Muscle of leg (tissue), 11 donors: ENCODE results near the gene DNAJC27. TPM values are rescaled to one million over a fixed set of nuclear protein-coding genes. Genes with fewer than 3 reads are reported as not detected.

Experiments used
- DNase-seq: peaks from one replicate; pipeline ENCODE4 v3.0.0; 2013
- H3K27ac ChIP-seq: one replicate; pipeline ENCODE4 v1.5.1; 2013; ENCODE audit warnings: mild to moderate bottlenecking, low read length, control low read depth
- H3K27me3 ChIP-seq: one replicate; pipeline ENCODE4 v1.6.1; 2013; ENCODE audit warnings: low read length; ENCODE audit not compliant: control insufficient read depth, insufficient read depth
- H3K36me3 ChIP-seq: one replicate; pipeline ENCODE4 v1.6.1; 2013; ENCODE audit warnings: low read length; ENCODE audit not compliant: control insufficient read depth, insufficient read depth
- H3K4me1 ChIP-seq: one replicate; pipeline ENCODE4 v1.6.1; 2013; ENCODE audit warnings: low read length; ENCODE audit not compliant: control insufficient read depth, insufficient read depth
- H3K4me3 ChIP-seq: one replicate; pipeline ENCODE4 v1.5.1; 2013; ENCODE audit warnings: low read length, control low read depth
- H3K9me3 ChIP-seq: replicated peaks from 2 replicates; pipeline ENCODE4 v1.6.1; 2013; ENCODE audit warnings: low read depth, low read length; ENCODE audit not compliant: control insufficient read depth
- WGBS: methylation state at CpG from one replicate; pipeline ENCODE4 v1.1.5; 2013; ENCODE audit warnings: missing lambda C conversion rate; ENCODE audit not compliant: insufficient coverage; 5-methylcytosine and 5-hydroxymethylcytosine counted together
- polyA plus RNA-seq, 8 donors: library from polyadenylated mRNA; unstranded; fragments of 120-200 nt; gene quantifications; one replicate each; pipeline versions ENCODE4 v1.2.1 to v1.2.3, GENCODE V29; 2013; ENCODE audit warnings: inconsistent platforms in 1 of 8, low replicate concordance in 1 of 8; ENCODE audit not compliant: insufficient read length in 8 of 8, insufficient read depth in 1 of 8
- total RNA-seq: library from RNA; stranded (reverse); fragments of 120-200 nt; gene quantifications from one replicate; pipeline ENCODE4 v1.2.4, GENCODE V29; 2013

DNAJC27 gene
- total and polyA plus RNA-seq, 9 donors = 4.7 to 6.1 (median 5.3) TPM

DNA sequence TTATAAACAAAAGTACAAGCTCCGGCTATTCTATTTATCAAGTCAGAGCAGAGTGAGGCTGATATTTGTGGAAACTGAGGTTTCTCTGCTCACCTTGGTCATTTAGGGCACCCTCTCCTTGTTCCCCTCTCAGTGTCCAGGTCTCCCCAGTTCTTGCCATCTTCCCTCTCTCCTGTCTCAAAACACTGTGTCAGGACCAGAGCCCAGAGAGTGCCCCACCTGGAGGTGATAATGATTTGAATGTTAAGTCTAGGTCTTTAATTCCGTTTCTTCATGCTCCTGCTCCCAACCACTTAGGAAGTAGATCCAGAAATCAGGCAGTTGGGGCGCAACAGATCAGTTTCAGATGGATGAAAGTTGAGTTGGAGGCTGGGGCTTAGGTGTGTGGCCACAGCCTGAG is 42.5 kb downstream of the DNAJC27 start:
- no peak overlapping the region for H3K27ac ChIP-seq
- 100% methylated on average over 2 of the region's 3 CpGs for WGBS

GRCh38 chr2:24928036-24928435 is 43.7 kb downstream of the DNAJC27 start:
- Histone ChIP-seq H3K9me3 (no peaks in the 10 kb centered on the region), H3K36me3 (no peaks in the 10 kb centered on the region), H3K27ac (no peak overlapping the region), H3K4me3 (no peak overlapping the region), H3K4me1 (peaks cover 12% of the 10 kb centered on the region), H3K27me3 (peaks cover 6% of the 10 kb centered on the region)
- DNase-seq = no peak

More for the DNA sequence above, 42.5 kb downstream of the DNAJC27 start:
- H3K36me3 ChIP-seq = no peaks in the 10 kb centered on the region
- H3K9me3 ChIP-seq = no peaks in the 10 kb centered on the region
- H3K4me1 ChIP-seq = peaks cover 12% of the 10 kb centered on the region
- peaks cover 6% of the 10 kb centered on the region for H3K27me3 ChIP-seq
- H3K4me3 ChIP-seq = no peak overlapping the region
- no peak for DNase-seq

GRCh38 chr2:24926602-24927252 is 45.0 kb downstream of the DNAJC27 start:
- Histone ChIP-seq H3K4me1 (peaks cover 12% of the 10 kb centered on the region), H3K9me3 (no peaks in the 10 kb centered on the region), H3K27ac (no peak overlapping the region), H3K27me3 (peaks cover 6% of the 10 kb centered on the region), H3K36me3 (no peaks in the 10 kb centered on the region), H3K4me3 (peak overlapping the region; percentile 9)
- DNase-seq = peak; percentile 59
- 10% methylated on average over 27 of the region's 33 CpGs for WGBS

DNA sequence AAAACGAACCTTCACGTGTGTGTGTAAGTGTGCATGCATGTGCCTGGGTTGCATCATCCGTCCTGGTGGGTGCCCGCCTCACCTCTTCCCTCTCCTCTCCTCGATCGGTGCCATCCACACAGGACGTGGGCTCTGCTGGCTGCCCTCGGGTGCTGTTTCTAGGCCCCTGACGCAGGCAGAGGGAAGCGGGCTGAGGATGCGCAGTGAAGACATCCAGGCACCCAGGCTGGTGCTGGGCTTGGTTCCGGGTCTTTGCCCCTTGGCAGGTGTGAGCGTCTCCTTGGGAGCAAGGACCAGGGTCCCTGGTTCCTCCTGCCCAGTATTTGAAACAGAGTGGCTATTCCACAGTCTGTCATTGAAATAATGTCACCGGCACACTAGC is 45.5 kb downstream of the DNAJC27 start:
- H3K27me3 ChIP-seq = peaks cover 6% of the 10 kb centered on the region
- 86% methylated on average over 9 of the region's 14 CpGs for WGBS
- peak overlapping the region; percentile 9 for H3K4me3 ChIP-seq
- no peak overlapping the region for H3K27ac ChIP-seq
- peaks cover 12% of the 10 kb centered on the region for H3K4me1 ChIP-seq
- H3K36me3 ChIP-seq = no peaks in the 10 kb centered on the region
- no peak for DNase-seq
- H3K9me3 ChIP-seq = no peaks in the 10 kb centered on the region

GRCh38 chr2:24925815-24926214 is 45.9 kb downstream of the DNAJC27 start:
- DNase-seq = no peak
- Histone ChIP-seq H3K4me1 (peaks cover 15% of the 10 kb centered on the region), H3K27me3 (peaks cover 10% of the 10 kb centered on the region), H3K27ac (no peak overlapping the region), H3K36me3 (no peaks in the 10 kb centered on the region), H3K4me3 (no peak overlapping the region), H3K9me3 (no peaks in the 10 kb centered on the region)
- WGBS = 97% methylated on average over 10 of the region's 10 CpGs

GRCh38 chr2:24924732-24925131 is 47.0 kb downstream of the DNAJC27 start:
- Histone ChIP-seq H3K4me1 (peaks cover 17% of the 10 kb centered on the region), H3K27ac (no peak overlapping the region), H3K27me3 (peaks cover 10% of the 10 kb centered on the region), H3K9me3 (no peaks in the 10 kb centered on the region), H3K4me3 (no peak overlapping the region), H3K36me3 (no peaks in the 10 kb centered on the region)
- WGBS = 72% methylated on average over 5 of the region's 6 CpGs
- DNase-seq = no peak

- Histone ChIP-seq H3K9me3 (no peaks in the 10 kb centered on the region), H3K27me3 (peaks cover 10% of the 10 kb centered on the region), H3K36me3 (no peaks in the 10 kb centered on the region), H3K4me3 (no peak overlapping the region), H3K27ac (no peak overlapping the region), H3K4me1 (peaks cover 19% of the 10 kb centered on the region)
- DNase-seq = no peak
- WGBS = 93% methylated on average over 3 of the region's 5 CpGs
These were observed 47.5 kb downstream of the DNAJC27 start for GRCh38 chr2:24924266-24924665.

GRCh38 chr2:24923106-24923505 is 48.6 kb downstream of the DNAJC27 start:
- peaks cover 2% of the 10 kb centered on the region for H3K36me3 ChIP-seq
- H3K4me1 ChIP-seq = peaks cover 30% of the 10 kb centered on the region
- DNase-seq = no peak
- H3K27ac ChIP-seq = no peak overlapping the region
- no peaks in the 10 kb centered on the region for H3K9me3 ChIP-seq
- WGBS = 85% methylated on average over 8 of the region's 10 CpGs
- H3K4me3 ChIP-seq = no peak overlapping the region
- H3K27me3 ChIP-seq = peaks cover 10% of the 10 kb centered on the region

DNA sequence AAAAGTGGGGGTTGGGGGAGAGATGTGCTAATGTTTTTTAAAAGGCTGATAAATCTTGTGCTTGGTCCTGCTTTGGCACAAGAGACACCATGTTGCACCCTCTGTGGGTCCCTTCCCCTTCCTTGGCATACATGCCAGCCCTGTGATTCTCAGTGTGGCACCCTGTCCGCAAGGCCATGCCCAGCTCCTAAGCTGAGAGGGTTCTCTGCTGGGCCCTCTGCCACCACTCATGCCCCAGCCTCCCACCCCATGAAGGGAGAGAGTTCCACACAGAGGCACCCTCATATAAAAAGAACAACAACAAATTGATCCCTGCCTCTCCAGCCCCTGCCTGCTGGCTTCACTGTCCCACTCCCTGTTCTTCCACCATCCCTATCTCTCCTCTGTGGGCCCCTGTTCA is 49.2 kb downstream of the DNAJC27 start:
- Histone ChIP-seq H3K9me3 (no peaks in the 10 kb centered on the region), H3K36me3 (peaks cover 7% of the 10 kb centered on the region), H3K4me3 (no peak overlapping the region), H3K27ac (no peak overlapping the region), H3K27me3 (peaks cover 10% of the 10 kb centered on the region), H3K4me1 (peaks cover 35% of the 10 kb centered on the region)
- no peak for DNase-seq
- 100% methylated on average over 1 of the region's 1 CpG for WGBS

- H3K4me3 ChIP-seq = peak overlapping the region; percentile 41
- 39% methylated on average over 5 of the region's 13 CpGs for WGBS
- no peak overlapping the region for H3K27ac ChIP-seq
- no peak for DNase-seq
- peaks cover 4% of the 10 kb centered on the region for H3K27me3 ChIP-seq
- H3K4me1 ChIP-seq = peaks cover 28% of the 10 kb centered on the region
- H3K9me3 ChIP-seq = no peaks in the 10 kb centered on the region
- H3K36me3 ChIP-seq = peaks cover 9% of the 10 kb centered on the region
These were observed 50.8 kb downstream of the DNAJC27 start for GRCh38 chr2:24920809-24921441.
